ENCODE measurements around the gene ZNF678.

DNA sequence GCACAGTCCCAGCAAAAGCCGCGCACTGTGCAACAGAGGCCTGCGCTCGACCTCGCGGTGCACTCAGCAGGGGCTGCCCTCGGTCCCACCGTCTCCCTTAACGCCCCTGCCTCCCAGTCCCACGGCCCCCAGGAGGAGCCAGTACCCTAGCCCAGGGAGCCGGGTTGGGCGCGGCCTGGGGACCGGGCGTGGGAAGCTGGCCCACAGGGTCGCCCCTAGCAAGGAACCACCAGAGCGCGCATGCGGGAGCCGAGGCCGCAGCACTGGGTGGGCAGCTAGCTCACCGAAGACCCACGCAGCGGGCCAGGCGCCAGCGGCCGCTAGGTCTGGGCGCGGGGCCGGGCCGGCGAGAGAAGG lies 21.6 kb upstream of the ZNF678 start:
- TF ChIP-seq, protein P1, sequence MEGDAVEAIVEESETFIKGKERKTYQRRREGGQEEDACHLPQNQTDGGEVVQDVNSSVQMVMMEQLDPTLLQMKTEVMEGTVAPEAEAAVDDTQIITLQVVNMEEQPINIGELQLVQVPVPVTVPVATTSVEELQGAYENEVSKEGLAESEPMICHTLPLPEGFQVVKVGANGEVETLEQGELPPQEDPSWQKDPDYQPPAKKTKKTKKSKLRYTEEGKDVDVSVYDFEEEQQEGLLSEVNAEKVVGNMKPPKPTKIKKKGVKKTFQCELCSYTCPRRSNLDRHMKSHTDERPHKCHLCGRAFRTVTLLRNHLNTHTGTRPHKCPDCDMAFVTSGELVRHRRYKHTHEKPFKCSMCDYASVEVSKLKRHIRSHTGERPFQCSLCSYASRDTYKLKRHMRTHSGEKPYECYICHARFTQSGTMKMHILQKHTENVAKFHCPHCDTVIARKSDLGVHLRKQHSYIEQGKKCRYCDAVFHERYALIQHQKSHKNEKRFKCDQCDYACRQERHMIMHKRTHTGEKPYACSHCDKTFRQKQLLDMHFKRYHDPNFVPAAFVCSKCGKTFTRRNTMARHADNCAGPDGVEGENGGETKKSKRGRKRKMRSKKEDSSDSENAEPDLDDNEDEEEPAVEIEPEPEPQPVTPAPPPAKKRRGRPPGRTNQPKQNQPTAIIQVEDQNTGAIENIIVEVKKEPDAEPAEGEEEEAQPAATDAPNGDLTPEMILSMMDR (IDR thresholded peaks at IDR 0.05 in 4 of 5, conservative IDR thresholded peaks at IDR 0.05 in 1 of 5), result no peak
- TF ChIP-seq POLR2A (IDR thresholded peaks at IDR 0.05), result no peak
